Rectal smooth muscle tissue (tissue), 1 donor: ENCODE measurements around the gene PEX26.
"Not testable (repeated sequence)": the region's sequence is repeated elsewhere in the genome, so short reads cannot be mapped to it uniquely, and the experiment has no call there.

Experiments used
- H3K27ac ChIP-seq: one replicate; pipeline ENCODE4 v1.7.0; 2013; ENCODE audit warnings: low read depth, low read length, inconsistent platforms
- H3K27me3 ChIP-seq: one replicate; pipeline ENCODE4 v1.7.0; 2013; ENCODE audit warnings: low read length; ENCODE audit not compliant: control insufficient read depth, insufficient read depth
- H3K36me3 ChIP-seq: one replicate; pipeline ENCODE4 v1.7.0; 2013; ENCODE audit warnings: low read length; ENCODE audit not compliant: control insufficient read depth, insufficient read depth
- H3K4me1 ChIP-seq: one replicate; pipeline ENCODE4 v1.7.0; 2013; ENCODE audit warnings: low read length; ENCODE audit not compliant: control insufficient read depth, insufficient read depth
- H3K4me3 ChIP-seq: one replicate; pipeline ENCODE4 v1.7.0; 2013; ENCODE audit warnings: low read length
- H3K9ac ChIP-seq: one replicate; pipeline ENCODE4 v1.7.0; 2013; ENCODE audit warnings: low read length

PEX26 gene

GRCh38 chr22:18123476-18124025 is 45.8 kb downstream of the PEX26 start:
- not testable (repeated sequence) for H3K27ac ChIP-seq, H3K4me3 ChIP-seq, H3K4me1 ChIP-seq, H3K9ac ChIP-seq, H3K36me3 ChIP-seq, H3K27me3 ChIP-seq

GRCh38 chr22:18126606-18127005 is 48.8 kb downstream of the PEX26 start:
- Histone ChIP-seq H3K4me1 (no peaks in the 10 kb centered on the region), H3K27ac (no peak overlapping the region), H3K9ac (no peak overlapping the region), H3K27me3 (no peaks in the 10 kb centered on the region), H3K36me3 (no peaks in the 10 kb centered on the region), H3K4me3 (no peak overlapping the region)

GRCh38 chr22:18130018-18130417 is 52.2 kb downstream of the PEX26 start:
- Histone ChIP-seq H3K4me3 (no peak overlapping the region), H3K4me1 (no peaks in the 10 kb centered on the region), H3K27me3 (no peaks in the 10 kb centered on the region), H3K9ac (no peak overlapping the region), H3K27ac (no peak overlapping the region), H3K36me3 (no peaks in the 10 kb centered on the region)

- H3K9ac ChIP-seq = no peak overlapping the region
- no peaks in the 10 kb centered on the region for H3K27me3 ChIP-seq
- H3K36me3 ChIP-seq = no peaks in the 10 kb centered on the region
- H3K4me1 ChIP-seq = no peaks in the 10 kb centered on the region
- no peak overlapping the region for H3K4me3 ChIP-seq
- no peak overlapping the region for H3K27ac ChIP-seq
These were observed 53.1 kb downstream of the PEX26 start for GRCh38 chr22:18130699-18131429.

- Histone ChIP-seq H3K9ac (no peak overlapping the region), H3K4me1 (no peaks in the 10 kb centered on the region)
These were observed 55.7 kb downstream of the PEX26 start for GRCh38 chr22:18133452-18133851.

GRCh38 chr22:18136563-18137320 is 59.0 kb downstream of the PEX26 start:
- no peak overlapping the region for H3K9ac ChIP-seq
- H3K4me3 ChIP-seq = no peak overlapping the region
- no peaks in the 10 kb centered on the region for H3K36me3 ChIP-seq
- no peaks in the 10 kb centered on the region for H3K4me1 ChIP-seq
- no peaks in the 10 kb centered on the region for H3K27me3 ChIP-seq
- H3K27ac ChIP-seq = no peak overlapping the region

More at GRCh38 chr22:18133452-18133851, 55.7 kb downstream of the PEX26 start:
- H3K27ac ChIP-seq = no peak overlapping the region
- H3K27me3 ChIP-seq = no peaks in the 10 kb centered on the region
- no peaks in the 10 kb centered on the region for H3K36me3 ChIP-seq
- H3K4me3 ChIP-seq = no peak overlapping the region

- H3K4me3 ChIP-seq, H3K27ac ChIP-seq, H3K36me3 ChIP-seq, H3K4me1 ChIP-seq, H3K27me3 ChIP-seq, H3K9ac ChIP-seq: not testable (repeated sequence)
These were observed 63.2 kb downstream of the PEX26 start for GRCh38 chr22:18141004-18141403.

- Histone ChIP-seq H3K4me1 (no peaks in the 10 kb centered on the region), H3K27ac (no peak overlapping the region), H3K9ac (no peak overlapping the region), H3K4me3 (no peak overlapping the region), H3K27me3 (no peaks in the 10 kb centered on the region), H3K36me3 (no peaks in the 10 kb centered on the region)
These were observed 66.3 kb downstream of the PEX26 start for GRCh38 chr22:18144105-18144504.

- Histone ChIP-seq H3K4me3 (no peak overlapping the region), H3K27me3 (no peaks in the 10 kb centered on the region), H3K9ac (no peak overlapping the region), H3K4me1 (no peaks in the 10 kb centered on the region), H3K36me3 (no peaks in the 10 kb centered on the region), H3K27ac (no peak overlapping the region)
These were observed 68.0 kb downstream of the PEX26 start for GRCh38 chr22:18145676-18146388.

GRCh38 chr22:18146389-18146753 is 68.6 kb downstream of the PEX26 start:
- Histone ChIP-seq H3K4me3 (no peak overlapping the region), H3K9ac (no peak overlapping the region), H3K27me3 (no peaks in the 10 kb centered on the region), H3K4me1 (no peaks in the 10 kb centered on the region), H3K27ac (no peak overlapping the region), H3K36me3 (no peaks in the 10 kb centered on the region)

GRCh38 chr22:18147791-18148190 is 70.0 kb downstream of the PEX26 start:
- Histone ChIP-seq H3K4me3 (no peak overlapping the region), H3K27me3 (no peaks in the 10 kb centered on the region), H3K4me1 (no peaks in the 10 kb centered on the region), H3K27ac (no peak overlapping the region), H3K36me3 (no peaks in the 10 kb centered on the region), H3K9ac (no peak overlapping the region)

- Histone ChIP-seq H3K27ac (no peak overlapping the region), H3K9ac (no peak overlapping the region), H3K4me1 (no peaks in the 10 kb centered on the region), H3K4me3 (no peak overlapping the region), H3K36me3 (no peaks in the 10 kb centered on the region), H3K27me3 (no peaks in the 10 kb centered on the region)
These were observed 70.6 kb downstream of the PEX26 start for GRCh38 chr22:18148293-18148965.
